Hematopoietic multipotent progenitor cell treated with erythropoietin and hydrocortisone succinate and interleukin-3 and kit ligand, for 17 days (in vitro differentiated cells): ENCODE measurements around the gene POLR2L.

Source experiments
- DNase-seq: peaks from one replicate; pipeline ENCODE4 v3.0.0-alpha.2; 2015; ENCODE audit warnings: low spot score

Gene POLR2L

GRCh38 chr11:868802-869201 lies 26.5 kb upstream of the POLR2L start:
- no peak for DNase-seq

DNA sequence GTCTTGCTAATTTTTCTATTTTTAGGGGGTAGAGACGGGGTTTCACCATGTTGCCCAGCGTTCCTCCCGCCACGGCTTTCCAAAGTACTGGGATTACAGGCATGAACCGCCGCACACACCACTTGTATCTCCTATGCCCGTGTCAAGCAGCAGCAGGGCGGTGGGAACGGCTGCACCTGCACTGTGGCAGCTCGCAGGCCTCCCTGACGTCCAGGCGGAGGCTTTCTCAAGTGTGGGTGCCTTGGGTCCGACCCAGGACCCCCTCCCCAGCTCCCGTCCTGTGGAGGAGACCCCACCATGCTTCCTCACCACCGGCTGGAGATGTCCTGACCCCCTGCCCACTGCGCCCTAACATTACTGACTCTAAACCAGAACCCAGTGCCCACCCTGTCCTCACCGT lies 26.1 kb upstream of the POLR2L start:
- DNase-seq, result no peak

- no peak for DNase-seq
These were observed 25.6 kb upstream of the POLR2L start for GRCh38 chr11:867856-868358.

DNA sequence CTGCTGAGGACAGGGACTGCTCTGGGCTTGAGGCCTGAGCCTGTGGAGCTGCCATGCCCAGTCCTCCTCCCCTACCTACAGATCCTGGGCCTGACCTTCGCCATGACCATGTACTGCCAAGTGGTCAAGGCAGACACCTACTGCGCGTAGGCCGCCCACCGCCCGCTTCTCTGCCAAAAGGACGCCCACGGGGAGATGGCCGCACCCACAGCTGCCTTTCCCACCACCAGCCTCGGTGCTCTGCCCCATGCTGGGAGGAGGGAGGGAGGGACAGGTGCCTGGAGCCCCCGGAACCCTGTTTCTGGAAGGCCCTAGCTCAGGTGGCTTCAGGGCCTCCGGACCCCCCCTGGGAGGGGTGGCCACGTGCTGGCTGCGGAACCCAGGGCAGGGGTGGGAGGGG lies 24.2 kb upstream of the POLR2L start:
- no peak for DNase-seq

DNA sequence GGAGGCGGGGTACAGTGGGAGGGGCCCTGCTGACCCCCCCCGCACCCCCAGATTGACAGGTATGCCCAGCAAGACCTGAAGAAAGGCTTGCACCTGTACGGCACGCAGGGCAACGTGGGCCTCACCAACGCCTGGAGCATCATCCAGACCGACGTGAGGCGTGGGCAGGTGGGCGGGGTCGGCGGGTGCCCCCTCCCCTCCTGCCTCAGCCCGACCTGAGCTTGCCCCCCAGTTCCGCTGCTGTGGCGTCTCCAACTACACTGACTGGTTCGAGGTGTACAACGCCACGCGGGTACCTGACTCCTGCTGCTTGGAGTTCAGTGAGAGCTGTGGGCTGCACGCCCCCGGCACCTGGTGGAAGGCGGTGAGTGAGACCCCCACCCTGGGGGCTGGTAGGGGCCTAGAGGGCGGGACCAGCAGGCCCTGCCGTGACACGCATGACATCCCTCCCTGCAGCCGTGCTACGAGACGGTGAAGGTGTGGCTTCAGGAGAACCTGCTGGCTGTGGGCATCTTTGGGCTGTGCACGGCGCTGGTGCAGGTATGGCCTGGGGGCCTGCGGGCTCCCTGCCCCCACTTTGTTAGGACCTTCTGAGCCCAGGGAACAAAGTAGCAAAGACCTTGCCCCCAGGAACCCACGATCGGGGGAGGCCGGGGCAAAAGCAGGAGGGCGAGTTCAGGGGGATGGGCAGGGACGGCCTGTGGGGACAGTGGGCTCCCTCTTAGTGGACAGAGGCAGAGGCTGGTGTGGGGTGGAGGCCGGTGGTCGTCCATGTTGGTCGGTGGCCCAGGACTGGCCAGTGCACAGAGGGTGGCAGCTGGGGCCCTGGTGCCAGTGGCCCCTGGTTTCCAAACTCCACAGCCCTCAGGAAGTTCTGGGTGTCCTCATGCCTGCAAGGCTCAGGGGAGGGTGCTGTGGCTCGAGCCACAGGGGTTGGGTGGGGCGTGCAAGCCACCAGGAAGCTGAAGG lies 23.4 kb upstream of the POLR2L start:
- no peak for DNase-seq

GRCh38 chr11:864898-865297 lies 22.6 kb upstream of the POLR2L start:
- no peak for DNase-seq

GRCh38 chr11:863910-864827 lies 21.8 kb upstream of the POLR2L start:
- DNase-seq, result no peak

DNA sequence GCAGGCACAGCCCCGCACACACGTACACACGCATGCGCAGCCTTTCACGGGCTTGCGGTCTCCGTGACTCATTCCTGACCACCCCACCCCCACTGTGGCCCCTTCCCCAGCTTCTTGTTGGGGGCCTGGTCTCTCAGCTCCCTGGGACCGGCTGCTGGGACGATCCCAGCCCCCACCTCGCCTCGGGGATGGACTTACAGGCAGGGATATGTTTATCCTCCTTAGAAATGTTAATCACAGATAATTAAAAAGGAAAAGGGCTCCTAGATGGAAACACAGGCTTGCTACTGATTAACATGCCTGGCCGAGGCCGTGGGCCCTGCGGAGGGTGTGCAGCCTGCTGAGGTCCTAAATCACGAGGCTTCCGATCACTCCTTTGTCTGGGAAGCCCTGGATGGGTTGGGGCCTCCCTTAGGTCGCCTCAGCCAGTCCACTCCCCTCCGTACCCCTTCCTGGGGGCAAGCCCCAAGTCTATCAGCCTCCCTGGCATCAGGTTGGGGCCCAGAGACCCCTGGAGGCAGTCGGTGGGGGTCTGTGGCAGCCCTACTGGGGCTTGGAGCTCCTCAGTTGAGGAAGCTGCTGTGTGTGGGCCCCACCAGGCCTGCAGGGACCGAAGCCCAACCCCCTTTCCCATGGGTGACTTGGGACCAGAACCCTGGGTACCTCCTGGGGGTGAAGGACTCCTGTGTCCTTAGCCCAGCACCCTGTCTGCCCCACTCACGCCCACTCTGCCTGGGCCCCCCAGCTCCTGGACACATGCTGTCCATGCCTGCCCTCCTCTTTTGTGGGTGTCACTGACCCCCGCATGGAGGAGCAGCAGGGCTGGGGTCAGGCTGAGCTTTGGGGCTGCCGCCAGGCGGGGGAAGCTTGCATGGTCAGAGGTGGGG lies 20.9 kb upstream of the POLR2L start:
- no peak for DNase-seq

DNA sequence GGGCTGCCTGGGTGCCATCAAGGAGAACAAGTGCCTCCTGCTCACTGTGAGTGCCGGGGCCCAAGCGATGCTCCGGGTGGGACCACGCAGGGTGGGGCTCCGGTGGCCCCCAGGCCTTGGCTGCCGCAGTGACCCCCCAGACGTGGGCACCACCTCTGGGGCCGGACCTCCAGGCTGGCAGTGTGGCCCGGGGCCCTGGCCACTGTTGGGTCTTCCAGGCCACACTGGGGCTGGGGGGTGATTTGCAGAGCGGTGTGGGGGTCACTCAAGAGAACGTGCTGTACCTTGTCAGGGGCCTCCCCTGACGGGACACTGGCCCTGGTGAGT lies 20.3 kb upstream of the POLR2L start:
- no peak for DNase-seq

DNA sequence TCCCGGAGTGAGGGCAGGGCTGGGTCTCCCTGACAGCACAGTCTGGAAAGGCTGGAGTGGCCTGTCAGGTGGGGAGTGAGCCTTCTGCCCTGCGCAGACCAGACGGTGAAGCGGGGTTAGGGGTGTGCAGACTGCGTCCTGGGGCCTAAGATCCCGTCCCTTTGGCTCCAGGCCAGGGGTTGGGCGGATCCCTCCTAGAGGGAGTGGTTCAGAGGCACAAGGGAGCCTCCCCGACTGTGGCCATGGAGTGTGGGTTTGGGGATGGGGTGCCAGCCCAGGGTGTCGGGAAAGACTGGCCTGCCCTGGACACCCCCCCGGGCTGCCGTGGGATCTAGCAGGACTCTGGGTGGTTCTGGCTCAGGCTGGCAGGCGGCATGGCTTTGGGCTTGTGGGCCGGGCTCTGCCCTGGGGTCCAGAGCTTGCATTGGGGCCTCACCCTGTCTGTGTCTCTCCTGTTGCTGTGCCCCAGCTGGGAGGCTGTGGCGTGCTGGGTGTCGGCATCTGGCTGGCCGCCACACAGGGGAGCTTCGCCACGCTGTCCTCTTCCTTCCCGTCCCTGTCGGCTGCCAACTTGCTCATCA lies 19.8 kb upstream of the POLR2L start:
- DNase-seq, result peak; percentile 86

GRCh38 chr11:861105-861479 lies 18.8 kb upstream of the POLR2L start:
- DNase-seq, result no peak

GRCh38 chr11:860234-861104 lies 18.1 kb upstream of the POLR2L start:
- DNase-seq, result peak; percentile 36

DNA sequence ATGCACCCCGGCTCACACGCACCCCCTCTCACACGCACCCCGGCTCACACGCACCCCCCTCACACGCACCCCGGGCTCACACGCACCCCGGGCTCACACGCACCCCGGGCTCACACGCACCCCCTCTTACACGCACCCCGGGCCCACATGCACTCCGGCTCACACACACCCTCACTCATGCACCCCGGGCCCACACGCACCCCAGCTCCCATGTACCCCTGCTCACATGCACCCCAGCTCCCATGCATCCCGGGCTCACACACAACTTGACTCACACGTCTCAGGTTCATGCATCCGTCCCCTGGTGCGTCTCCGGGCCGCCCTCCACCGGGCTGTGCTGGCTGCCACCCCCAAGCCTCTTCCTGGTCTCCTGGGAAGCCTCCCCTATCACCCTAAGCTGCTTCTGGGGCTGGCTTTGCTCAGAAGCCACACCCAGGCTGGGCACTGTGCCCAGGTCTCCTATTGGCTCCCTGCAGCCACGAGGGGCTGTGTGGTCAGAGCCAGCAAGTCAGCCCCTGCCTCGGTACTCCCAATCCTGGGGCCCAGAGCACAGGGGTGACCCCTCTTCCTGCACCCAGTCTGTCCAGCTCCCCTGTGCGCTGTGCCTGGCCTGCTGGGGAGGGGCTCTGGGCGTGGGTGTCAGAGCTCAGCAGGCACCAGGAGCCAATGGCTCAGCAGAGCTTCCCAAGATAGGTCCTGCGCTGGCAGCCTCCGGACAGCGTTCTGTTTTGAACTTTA lies 17.2 kb upstream of the POLR2L start:
- peak; percentile 82 for DNase-seq

GRCh38 chr11:858762-859339 lies 16.5 kb upstream of the POLR2L start:
- no peak for DNase-seq

- no peak for DNase-seq
These were observed 15.9 kb upstream of the POLR2L start for GRCh38 chr11:858053-858761.

- DNase-seq, result no peak
These were observed 14.1 kb upstream of the POLR2L start for GRCh38 chr11:856397-856796.

- no peak for DNase-seq
These were observed 13.5 kb upstream of the POLR2L start for GRCh38 chr11:855796-856195.

GRCh38 chr11:855330-855674 lies 13.0 kb upstream of the POLR2L start:
- DNase-seq, result no peak
